Endodermal cell (in vitro differentiated cells): ENCODE data around the gene DLG2. TPM values are rescaled to one million over a fixed set of nuclear protein-coding genes. Genes with fewer than 3 reads are reported as not detected.

Experiments
- DNase-seq: peaks from one replicate; pipeline ENCODE4 v3.0.0-alpha.2; 2017
- H3K27ac ChIP-seq: 2 replicates; pipeline ENCODE4 v1.5.1; 2013; ENCODE audit warnings: mild to moderate bottlenecking, low read depth, low read length, moderate library complexity
- H3K27me3 ChIP-seq: 2 replicates; pipeline ENCODE4 v1.6.1; 2013; ENCODE audit warnings: mild to moderate bottlenecking, low read length, moderate library complexity; ENCODE audit not compliant: insufficient read depth, control insufficient read depth, poor library complexity, severe bottlenecking
- H3K36me3 ChIP-seq: 2 replicates; pipeline ENCODE4 v1.7.0; 2013; ENCODE audit warnings: mild to moderate bottlenecking, low read length, moderate library complexity; ENCODE audit not compliant: control insufficient read depth, insufficient read depth
- H3K4me1 ChIP-seq: one replicate; pipeline ENCODE4 v1.7.0; 2013; ENCODE audit warnings: low read length; ENCODE audit not compliant: control insufficient read depth, insufficient read depth
- H3K4me3 ChIP-seq: 2 replicates; pipeline ENCODE4 v1.5.1; 2013; ENCODE audit warnings: mild to moderate bottlenecking, low read length, moderate library complexity
- H3K9ac ChIP-seq: 2 replicates; pipeline ENCODE4 v1.6.1; 2013; ENCODE audit warnings: mild to moderate bottlenecking, low read length, moderate library complexity; ENCODE audit not compliant: poor library complexity, severe bottlenecking; ENCODE audit errors: extremely low read depth
- H3K9me3 ChIP-seq: 2 replicates; pipeline ENCODE4 v1.6.1; 2013; ENCODE audit warnings: mild to moderate bottlenecking, low read length, moderate library complexity; ENCODE audit not compliant: control insufficient read depth
- H3K27ac Mint-ChIP-seq: 2 replicates; pipeline ENCODE4 v1.8.0; 2020; ENCODE audit warnings: mixed read lengths
- H3K27me3 Mint-ChIP-seq: 2 replicates; pipeline ENCODE4 v1.8.0; 2021; ENCODE audit warnings: mild to moderate bottlenecking, mixed read lengths; ENCODE audit not compliant: insufficient read depth
- H3K36me3 Mint-ChIP-seq: 2 replicates; pipeline ENCODE4 v1.8.0; 2020; ENCODE audit warnings: low read depth, mixed read lengths
- H3K4me1 Mint-ChIP-seq: 2 replicates; pipeline ENCODE4 v1.8.0; 2020; ENCODE audit warnings: mixed read lengths
- H3K4me3 Mint-ChIP-seq: 2 replicates; pipeline ENCODE4 v1.8.0; 2020; ENCODE audit warnings: mild to moderate bottlenecking, moderate library complexity, mixed read lengths
- H3K9me3 Mint-ChIP-seq: 2 replicates; pipeline ENCODE4 v1.8.0; 2020; ENCODE audit warnings: mild to moderate bottlenecking, mixed read lengths
- WGBS, 2 experiments: methylation state at CpG; one replicate each; pipeline versions ENCODE4 v1.1.5 to v1.1.7; 2013; ENCODE audit warnings: missing lambda C conversion rate in 2 of 2, mixed read lengths in 1 of 2; ENCODE audit not compliant: insufficient coverage in 1 of 2, insufficient read length in 1 of 2; 5-methylcytosine and 5-hydroxymethylcytosine counted together
- total RNA-seq, 2 donors: library from RNA; stranded (reverse); fragmentation: NEBNext Ultra II Directional in 1 of 2; extraction: Animal tissue kit (Norgen Biotek cat#: 25700) in 1 of 2; gene quantifications; 2 replicates in 1 of 2; 3 replicates in 1 of 2; pipeline ENCODE4 v1.2.1, GENCODE V29; 2021
- TF ChIP-seq, protein P1 (sequence below): fragments of 200-600 bp; sonication (generic); conservative IDR thresholded peaks from 2 replicates; pipeline ENCODE4 v1.5.0; 2021; ENCODE audit warnings: antibody characterized with exemption, mild to moderate bottlenecking

DLG2 gene
- total RNA-seq, 2 donors from 2014 or later, result 9.6 to 10.6 TPM

- 93 to 94% methylated on average over 9 to 10 of the region's 10 CpGs for WGBS, 2 experiments
- H3K9me3 ChIP-seq, result no peaks in the 10 kb centered on the region
- H3K9ac ChIP-seq, result no peak overlapping the region
- H3K27me3 ChIP-seq, result no peaks in the 10 kb centered on the region
- Mint-ChIP-seq H3K4me3 (no peak overlapping the region), H3K27ac (peak overlapping the region; percentile 33), H3K4me1 (peaks cover 15% of the 10 kb centered on the region), H3K9me3 (no peaks in the 10 kb centered on the region), H3K27me3 (no peaks in the 10 kb centered on the region), H3K36me3 (no peaks in the 10 kb centered on the region)
- TF ChIP-seq, protein P1, sequence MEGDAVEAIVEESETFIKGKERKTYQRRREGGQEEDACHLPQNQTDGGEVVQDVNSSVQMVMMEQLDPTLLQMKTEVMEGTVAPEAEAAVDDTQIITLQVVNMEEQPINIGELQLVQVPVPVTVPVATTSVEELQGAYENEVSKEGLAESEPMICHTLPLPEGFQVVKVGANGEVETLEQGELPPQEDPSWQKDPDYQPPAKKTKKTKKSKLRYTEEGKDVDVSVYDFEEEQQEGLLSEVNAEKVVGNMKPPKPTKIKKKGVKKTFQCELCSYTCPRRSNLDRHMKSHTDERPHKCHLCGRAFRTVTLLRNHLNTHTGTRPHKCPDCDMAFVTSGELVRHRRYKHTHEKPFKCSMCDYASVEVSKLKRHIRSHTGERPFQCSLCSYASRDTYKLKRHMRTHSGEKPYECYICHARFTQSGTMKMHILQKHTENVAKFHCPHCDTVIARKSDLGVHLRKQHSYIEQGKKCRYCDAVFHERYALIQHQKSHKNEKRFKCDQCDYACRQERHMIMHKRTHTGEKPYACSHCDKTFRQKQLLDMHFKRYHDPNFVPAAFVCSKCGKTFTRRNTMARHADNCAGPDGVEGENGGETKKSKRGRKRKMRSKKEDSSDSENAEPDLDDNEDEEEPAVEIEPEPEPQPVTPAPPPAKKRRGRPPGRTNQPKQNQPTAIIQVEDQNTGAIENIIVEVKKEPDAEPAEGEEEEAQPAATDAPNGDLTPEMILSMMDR, result no peak
- peaks cover 14% of the 10 kb centered on the region for H3K4me1 ChIP-seq
- H3K27ac ChIP-seq, result no peak overlapping the region
- no peaks in the 10 kb centered on the region for H3K36me3 ChIP-seq
- no peak for DNase-seq
- H3K4me3 ChIP-seq, result no peak overlapping the region
Observed at GRCh38 chr11:83694191-83694910, 1932.8 kb downstream of the DLG2 start.

DNA sequence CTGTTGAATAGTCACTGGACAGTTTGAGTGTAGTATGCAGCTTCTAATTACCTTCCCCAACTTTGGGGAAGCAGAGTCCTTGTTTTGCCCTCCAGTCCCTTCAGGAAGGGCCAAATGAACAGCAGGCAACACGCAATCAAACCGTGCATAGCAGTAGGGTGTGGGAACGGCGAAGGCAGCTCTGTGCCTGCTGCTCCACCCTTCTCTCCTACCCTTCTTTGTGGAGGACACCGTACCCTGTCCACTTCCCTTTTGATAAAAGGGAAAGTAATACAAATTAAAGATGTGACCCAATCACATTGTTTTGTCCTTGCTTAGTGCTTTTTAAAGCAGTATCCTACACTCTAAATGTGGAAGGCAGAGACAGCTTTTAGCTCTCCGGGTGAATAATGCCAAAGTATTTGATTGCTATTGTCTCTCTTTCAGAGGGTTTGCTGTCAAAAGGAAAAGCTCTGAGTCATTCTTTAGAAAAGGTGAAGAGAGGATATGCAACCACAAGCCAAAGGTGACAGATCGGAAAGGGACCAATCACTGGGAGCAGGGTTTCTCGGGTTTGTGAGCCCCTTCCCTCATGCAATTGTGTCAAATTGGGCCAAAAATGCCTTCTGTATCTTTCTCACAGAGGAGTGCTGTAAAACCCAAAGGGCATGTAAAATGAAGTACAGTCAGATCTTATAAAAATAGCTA, 1933.7 kb downstream of the DLG2 start:
- 50 to 70% methylated on average over 3 to 8 of the region's 8 CpGs for WGBS, 2 experiments
- no peaks in the 10 kb centered on the region for H3K36me3 ChIP-seq
- H3K4me1 Mint-ChIP-seq, result peaks cover 17% of the 10 kb centered on the region
- no peak overlapping the region for H3K9ac ChIP-seq
- no peak overlapping the region for H3K27ac Mint-ChIP-seq
- no peaks in the 10 kb centered on the region for H3K27me3 Mint-ChIP-seq
- peak; percentile 59 for DNase-seq
- H3K9me3 ChIP-seq, result no peaks in the 10 kb centered on the region
- H3K36me3 Mint-ChIP-seq, result no peaks in the 10 kb centered on the region
- H3K4me3 Mint-ChIP-seq, result no peak overlapping the region
- TF ChIP-seq, protein P1, result no peak
- H3K4me1 ChIP-seq, result peaks cover 14% of the 10 kb centered on the region
- no peaks in the 10 kb centered on the region for H3K9me3 Mint-ChIP-seq
- no peak overlapping the region for H3K27ac ChIP-seq
- no peak overlapping the region for H3K4me3 ChIP-seq
- H3K27me3 ChIP-seq, result no peaks in the 10 kb centered on the region

DNA sequence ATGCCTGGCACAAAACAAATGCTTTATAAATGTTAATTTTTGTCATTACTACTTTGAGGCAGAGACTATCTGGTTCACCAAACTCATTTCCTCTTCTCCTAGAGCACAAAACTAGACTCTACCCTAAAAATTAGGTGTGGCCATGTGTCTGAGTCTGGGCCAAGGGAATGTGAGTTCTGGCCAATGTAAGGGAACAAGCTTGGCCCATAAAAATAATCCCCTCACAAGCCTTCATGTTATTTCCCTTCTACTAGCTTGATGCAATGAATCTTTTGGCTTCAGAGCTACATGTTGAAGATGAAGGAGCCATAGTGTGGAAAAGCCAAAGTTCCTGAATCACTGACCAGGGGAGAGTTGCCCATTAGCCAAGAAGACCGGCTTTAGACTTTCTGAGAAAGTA, 1934.5 kb downstream of the DLG2 start:
- 100% methylated on average over 1 of the region's 1 CpG; no CpG with 5 or more reads in 1 of the 2 experiments for WGBS, 2 experiments
- no peaks in the 10 kb centered on the region for H3K36me3 Mint-ChIP-seq
- no peaks in the 10 kb centered on the region for H3K27me3 Mint-ChIP-seq
- Histone ChIP-seq H3K36me3 (no peaks in the 10 kb centered on the region), H3K4me3 (no peak overlapping the region), H3K9me3 (no peaks in the 10 kb centered on the region), H3K27ac (no peak overlapping the region), H3K9ac (no peak overlapping the region), H3K27me3 (no peaks in the 10 kb centered on the region), H3K4me1 (peaks cover 14% of the 10 kb centered on the region)
- H3K9me3 Mint-ChIP-seq, result no peaks in the 10 kb centered on the region
- DNase-seq, result no peak
- no peak overlapping the region for H3K4me3 Mint-ChIP-seq
- H3K27ac Mint-ChIP-seq, result no peak overlapping the region
- peaks cover 17% of the 10 kb centered on the region for H3K4me1 Mint-ChIP-seq
- TF ChIP-seq, protein P1, result no peak
